ENCODE measurements around the gene ZPBP.

ZPBP gene

GRCh38 chr7:50037086-50037485, 56.0 kb downstream of the ZPBP start:
- no peak for DNase-seq

GRCh38 chr7:50022991-50023390, 70.1 kb downstream of the ZPBP start:
- DNase-seq, result no peak

- no peak for DNase-seq
Observed at GRCh38 chr7:50022451-50022850, 70.6 kb downstream of the ZPBP start.

- DNase-seq, result no peak
Observed at GRCh38 chr7:49995681-49996080, 97.4 kb downstream of the ZPBP start.

- no peak for DNase-seq
Observed at GRCh38 chr7:49986191-49986590, 106.9 kb downstream of the ZPBP start.

- no peak for DNase-seq
Observed at GRCh38 chr7:49980465-49980864, 112.6 kb downstream of the ZPBP start.

GRCh38 chr7:49976238-49976637, 116.8 kb downstream of the ZPBP start:
- DNase-seq, result no peak

- no peak for DNase-seq
Observed at GRCh38 chr7:49974035-49974434, 119.0 kb downstream of the ZPBP start.

GRCh38 chr7:49937608-49938007, 155.4 kb downstream of the ZPBP start:
- DNase-seq, result no peak

GRCh38 chr7:49931627-49932026, 161.4 kb downstream of the ZPBP start:
- DNase-seq, result no peak

GRCh38 chr7:49928787-49929186, 164.3 kb downstream of the ZPBP start:
- no peak for DNase-seq

- DNase-seq, result no peak
Observed at GRCh38 chr7:49927631-49928030, 165.4 kb downstream of the ZPBP start.

GRCh38 chr7:49926720-49927119, 166.3 kb downstream of the ZPBP start:
- DNase-seq, result no peak

- no peak for DNase-seq
Observed at GRCh38 chr7:49911909-49912308, 181.1 kb downstream of the ZPBP start.

- DNase-seq, result no peak
Observed at GRCh38 chr7:49894543-49894942, 198.5 kb downstream of the ZPBP start.

GRCh38 chr7:49893131-49893530, 199.9 kb downstream of the ZPBP start:
- no peak for DNase-seq

GRCh38 chr7:49892481-49892880, 200.6 kb downstream of the ZPBP start:
- no peak for DNase-seq

Measured in NCI-H1048 (cell line).